ENCODE data around the gene ZNF444. TPM values are rescaled to one million over a fixed set of nuclear protein-coding genes. Genes with fewer than 3 reads are reported as not detected.

The ZNF444 gene
- 21.7 and 27.6 TPM in 2 replicates for total RNA-seq

DNA sequence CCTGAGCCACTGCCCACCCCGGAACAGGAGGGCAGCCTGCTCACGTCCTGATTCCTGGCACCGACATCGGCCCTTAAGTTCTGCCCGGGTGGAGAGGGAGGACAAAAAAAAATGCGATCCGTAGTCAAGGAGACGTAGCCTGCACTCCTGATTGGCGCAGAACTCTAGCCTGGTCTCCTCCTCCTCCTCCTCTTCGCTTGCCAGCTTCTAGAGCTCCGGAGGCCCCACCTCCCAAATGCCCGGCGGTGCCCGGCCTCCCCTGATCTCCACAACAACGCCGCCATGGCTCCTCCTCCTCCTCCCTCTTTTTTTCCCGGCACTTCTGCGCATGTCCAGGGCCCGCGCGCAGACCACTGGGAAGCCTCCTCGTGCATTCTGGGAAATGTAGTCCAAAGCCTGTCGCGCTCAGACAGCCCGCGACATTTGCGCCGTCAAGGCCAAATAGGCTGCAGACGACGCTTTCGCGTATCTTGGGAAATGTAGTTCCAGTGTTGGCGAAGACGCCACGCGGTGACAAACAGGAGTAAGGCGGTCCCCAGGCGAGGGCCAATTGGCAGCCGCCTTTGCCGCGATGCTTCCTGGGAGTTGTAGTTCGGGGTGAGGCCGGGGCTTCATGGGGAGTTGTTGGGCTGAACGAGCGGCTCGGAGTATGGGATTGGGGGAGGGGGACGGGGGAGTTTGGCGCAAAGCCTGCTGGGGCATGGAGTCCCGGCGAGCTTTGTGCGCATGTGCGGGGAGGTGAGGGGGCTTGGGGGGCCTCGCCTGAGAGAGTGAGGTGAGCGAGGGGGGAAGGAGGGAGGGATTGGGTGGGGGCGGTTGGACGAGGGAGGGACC lies at the start of gene ZNF444:
Gene ZNF444 (plus strand): TSS at position 705 of the 834 bp plus-strand sequence. CDS start 5,625 bp downstream, outside the sequence.

DNA sequence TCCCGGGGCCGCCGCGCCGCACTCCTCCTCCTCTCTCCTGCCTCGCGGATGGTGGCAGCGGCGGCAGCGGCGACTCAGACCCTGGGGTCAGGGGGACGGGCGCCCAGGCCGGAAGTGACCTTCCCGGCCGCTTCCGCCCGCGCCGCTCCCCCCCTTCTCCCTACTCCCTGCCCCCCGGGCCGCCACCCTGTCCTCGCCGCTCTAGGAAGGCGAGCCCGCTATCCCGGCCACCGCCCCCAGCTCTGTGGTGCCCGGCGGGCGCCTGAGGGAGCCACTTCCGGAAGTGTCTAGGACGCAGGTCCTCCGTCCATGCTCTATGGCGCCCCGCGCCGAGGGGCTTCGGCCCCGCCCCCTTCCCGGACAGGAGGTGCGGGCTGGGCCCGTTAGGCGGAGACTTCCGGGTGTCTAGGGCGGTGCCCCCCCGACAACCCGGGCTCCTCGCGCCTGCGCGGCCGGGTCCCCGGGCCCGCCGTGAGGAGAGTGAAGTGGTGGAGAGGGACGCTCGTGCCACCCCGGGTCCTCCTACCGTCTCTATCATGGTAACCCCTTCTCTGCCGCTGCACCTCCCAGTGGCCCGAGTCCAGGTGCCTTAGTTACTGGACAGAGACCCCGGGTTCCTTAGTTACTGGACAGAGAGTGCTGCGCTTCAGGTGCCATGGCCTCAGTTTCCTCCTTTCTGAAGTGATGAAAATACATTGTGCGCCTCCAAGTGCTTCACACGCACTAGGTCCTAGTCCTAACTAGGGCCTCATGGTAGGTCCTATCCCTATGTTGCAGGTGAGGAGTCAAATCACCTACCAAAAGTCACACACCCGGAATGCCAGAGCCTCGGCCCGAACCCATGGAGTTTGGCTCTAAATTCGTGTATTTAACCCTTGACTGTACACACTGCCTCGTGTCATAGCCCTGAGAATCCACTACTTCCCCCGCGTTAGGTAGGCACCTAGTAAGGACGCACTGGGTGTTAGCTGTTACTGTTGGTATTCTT lies 19.6 kb upstream of the ZNF444 start, which contains the start of gene ZNF787:
Gene ZNF787 (minus strand): TSS at position 116 of the 988 bp plus-strand sequence. CDS start 18,078 bp downstream, outside the sequence.

DNA sequence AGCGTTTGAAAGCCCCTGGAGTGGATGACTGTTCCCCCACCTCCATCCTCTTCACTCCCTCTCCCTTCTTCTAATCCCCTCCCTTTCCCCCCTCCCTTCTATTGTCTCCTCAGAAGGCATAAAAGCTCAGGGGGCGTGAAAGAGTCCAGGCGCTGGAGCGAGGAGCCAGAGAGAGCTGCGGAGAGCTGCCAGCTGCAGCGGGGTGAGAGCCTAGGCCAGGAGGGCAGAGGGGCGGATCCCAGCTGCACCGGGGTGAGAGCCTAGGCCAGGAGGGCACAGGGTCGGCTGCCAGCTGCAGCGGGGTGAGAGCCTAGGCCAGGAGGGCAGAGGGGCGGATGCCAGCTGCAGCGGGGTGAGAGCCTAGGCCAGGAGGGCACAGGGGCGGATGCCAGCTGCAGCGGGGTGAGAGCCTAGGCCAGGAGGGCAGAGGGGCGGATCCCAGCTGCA lies 34.8 kb downstream of the ZNF444 start, which contains the start of gene GALP:
Gene GALP (plus strand): TSS at position 148 of the 447 bp plus-strand sequence. CDS start 1,101 bp downstream, outside the sequence.

DNA sequence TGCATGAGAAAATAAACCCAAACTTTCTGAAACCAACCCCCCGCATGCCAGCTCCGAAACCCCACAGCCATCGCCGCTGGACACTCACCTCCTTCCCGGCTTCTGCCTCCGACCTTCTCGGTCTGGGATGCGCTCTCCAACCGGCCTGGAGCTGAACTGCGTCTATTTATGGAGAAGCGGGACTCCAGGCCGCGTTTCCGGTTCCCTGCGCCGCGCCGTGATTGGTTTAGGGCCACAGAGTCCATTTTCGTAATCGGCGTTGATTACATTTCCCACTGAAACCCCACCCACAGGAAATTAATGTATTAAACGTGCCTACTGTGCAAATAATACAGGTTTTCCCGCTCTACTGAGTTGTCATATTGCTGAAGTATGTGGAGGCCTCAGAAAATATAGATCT lies 56.6 kb downstream of the ZNF444 start, which contains the start of gene ZSCAN5B:
Gene ZSCAN5B (minus strand): TSS at position 138 of the 400 bp plus-strand sequence. CDS start 4,731 bp downstream, outside the sequence.

DNA sequence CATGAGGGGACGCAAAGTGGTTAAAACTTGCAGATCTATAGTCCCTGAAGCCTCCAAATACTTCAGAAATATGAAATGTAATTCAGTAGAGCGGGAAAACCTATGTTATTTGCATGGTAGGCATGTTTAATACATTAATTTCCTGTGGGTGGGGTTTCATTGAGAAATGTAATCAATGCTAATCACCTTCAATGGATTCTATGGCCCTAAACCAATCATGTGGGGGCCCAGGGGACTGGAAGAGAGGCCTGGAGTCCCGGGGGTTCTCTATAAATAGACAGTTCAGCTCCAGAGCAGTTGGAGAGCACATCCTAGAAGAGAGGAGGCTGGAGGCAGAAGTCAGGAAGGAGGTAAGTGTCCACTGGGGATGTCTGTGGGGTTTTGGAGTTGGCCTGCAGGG lies 60.9 kb downstream of the ZNF444 start, which contains the start of gene ZSCAN5C:
Gene ZSCAN5C (plus strand): TSS at position 301 of the 400 bp plus-strand sequence. CDS start 3,641 bp downstream, outside the sequence.

Other genes starting within 250 kb of the ZNF444 start
- gene NLRP13, start 209.0 kb upstream of the ZNF444 start, total RNA-seq = not detected in 2 replicates
- gene NLRP8, start 193.5 kb upstream of the ZNF444 start, total RNA-seq = not detected in 2 replicates
- gene NLRP5, start 154.5 kb upstream of the ZNF444 start, total RNA-seq = not detected in 2 replicates
- 24.6 and 49.1 TPM in 2 replicates for gene ZNF787, start 20.0 kb upstream of the ZNF444 start, total RNA-seq
- gene GALP, start 34.7 kb downstream of the ZNF444 start, total RNA-seq = not detected in 2 replicates
- 0.17 TPM in 1 of 2 replicates, not detected in the other for gene ZSCAN5B, start 56.5 kb downstream of the ZNF444 start, total RNA-seq
- not detected in 2 replicates for gene ZSCAN5C, start 61.0 kb downstream of the ZNF444 start, total RNA-seq
- gene EDDM13, start 131.5 kb downstream of the ZNF444 start, total RNA-seq = not detected in 2 replicates
- gene ZSCAN5A, start 173.6 kb downstream of the ZNF444 start, total RNA-seq = 10.5 and 11.2 TPM in 2 replicates